ENCODE results near the gene VPREB1. TPM values are rescaled to one million over a fixed set of nuclear protein-coding genes. Genes with fewer than 3 reads are reported as not detected.
"Not testable (repeated sequence)": the region's sequence is repeated elsewhere in the genome, so short reads cannot be mapped to it uniquely, and the experiment has no call there.

The VPREB1 gene
- total RNA-seq, 1 experiment from 2014 or later, result not detected

- CTCF ChIA-PET, result no interaction called here
- Histone ChIP-seq H3K36me3 (ENCODE audit: insufficient read depth, low read length, poor library complexity, severe bottlenecking) (no peaks in the 10 kb centered on the region), H3K27ac (ENCODE audit: low read depth, low read length, poor library complexity, severe bottlenecking) (no peak overlapping the region), H3K4me1 (ENCODE audit: insufficient read depth, low read length, poor library complexity, severe bottlenecking) (no peaks in the 10 kb centered on the region), H3K9me3 (ENCODE audit: low read depth, low read length, poor library complexity, severe bottlenecking) (no peaks in the 10 kb centered on the region), H3K27me3 (replicated peaks; ENCODE audit: insufficient read depth, low read depth, low read length, poor library complexity) (peaks cover 16% of the 10 kb centered on the region), H3K4me3 (ENCODE audit: low read depth, low read length, poor library complexity, severe bottlenecking) (no peak overlapping the region)
- no peak for DNase-seq (ENCODE audit: low spot score)
- no TSS peak for BruUV-seq (replicated peaks)
- TF ChIP-seq EZH2 (IDR thresholded peaks at IDR 0.05; ENCODE audit: borderline replicate concordance, low read depth, low read length, poor library complexity, severe bottlenecking) (no peak), CTCF (conservative IDR thresholded peaks at IDR 0.05; ENCODE audit: low read depth, low read length) (no peak)
- POLR2A ChIA-PET (ENCODE audit: low non-redundant PET), result no interaction called here
- intact Hi-C loops (cut with micrococcal nuclease; ENCODE audit: unreplicated experiment), result no loop called here
Observed at GRCh38 chr22:22248878-22249277, 4.3 kb downstream of the VPREB1 start.

GRCh38 chr22:22250651-22251050 lies 6.1 kb downstream of the VPREB1 start:
- H3K27ac ChIP-seq (ENCODE audit: low read depth, low read length, poor library complexity, severe bottlenecking); DNase-seq (ENCODE audit: low spot score); CTCF ChIA-PET; BruUV-seq (replicated peaks); H3K36me3 ChIP-seq (ENCODE audit: insufficient read depth, low read length, poor library complexity, severe bottlenecking); H3K4me1 ChIP-seq (ENCODE audit: insufficient read depth, low read length, poor library complexity, severe bottlenecking); H3K4me3 ChIP-seq (ENCODE audit: low read depth, low read length, poor library complexity, severe bottlenecking); H3K27me3 ChIP-seq (replicated peaks; ENCODE audit: insufficient read depth, low read depth, low read length, poor library complexity); POLR2A ChIA-PET (ENCODE audit: low non-redundant PET); H3K9me3 ChIP-seq (ENCODE audit: low read depth, low read length, poor library complexity, severe bottlenecking); intact Hi-C loops (cut with micrococcal nuclease; ENCODE audit: unreplicated experiment): not testable (repeated sequence)

- intact Hi-C loops (cut with micrococcal nuclease; ENCODE audit: unreplicated experiment); CTCF ChIA-PET; H3K27me3 ChIP-seq (replicated peaks; ENCODE audit: insufficient read depth, low read depth, low read length, poor library complexity); H3K4me1 ChIP-seq (ENCODE audit: insufficient read depth, low read length, poor library complexity, severe bottlenecking); H3K27ac ChIP-seq (ENCODE audit: low read depth, low read length, poor library complexity, severe bottlenecking); DNase-seq (ENCODE audit: low spot score); POLR2A ChIA-PET (ENCODE audit: low non-redundant PET); BruUV-seq (replicated peaks); H3K4me3 ChIP-seq (ENCODE audit: low read depth, low read length, poor library complexity, severe bottlenecking); H3K36me3 ChIP-seq (ENCODE audit: insufficient read depth, low read length, poor library complexity, severe bottlenecking); H3K9me3 ChIP-seq (ENCODE audit: low read depth, low read length, poor library complexity, severe bottlenecking): not testable (repeated sequence)
Observed at GRCh38 chr22:22256133-22256532, 11.5 kb downstream of the VPREB1 start.

- H3K9me3 ChIP-seq (ENCODE audit: low read depth, low read length, poor library complexity, severe bottlenecking); BruUV-seq (replicated peaks); H3K4me1 ChIP-seq (ENCODE audit: insufficient read depth, low read length, poor library complexity, severe bottlenecking); H3K4me3 ChIP-seq (ENCODE audit: low read depth, low read length, poor library complexity, severe bottlenecking); H3K36me3 ChIP-seq (ENCODE audit: insufficient read depth, low read length, poor library complexity, severe bottlenecking); POLR2A ChIA-PET (ENCODE audit: low non-redundant PET); H3K27ac ChIP-seq (ENCODE audit: low read depth, low read length, poor library complexity, severe bottlenecking); DNase-seq (ENCODE audit: low spot score); H3K27me3 ChIP-seq (replicated peaks; ENCODE audit: insufficient read depth, low read depth, low read length, poor library complexity); CTCF ChIA-PET; intact Hi-C loops (cut with micrococcal nuclease; ENCODE audit: unreplicated experiment): not testable (repeated sequence)
Observed at GRCh38 chr22:22258597-22259415, 14.2 kb downstream of the VPREB1 start.

GRCh38 chr22:22260169-22260568 lies 15.6 kb downstream of the VPREB1 start:
- intact Hi-C loops (cut with micrococcal nuclease; ENCODE audit: unreplicated experiment); DNase-seq (ENCODE audit: low spot score); H3K27me3 ChIP-seq (replicated peaks; ENCODE audit: insufficient read depth, low read depth, low read length, poor library complexity); BruUV-seq (replicated peaks); POLR2A ChIA-PET (ENCODE audit: low non-redundant PET); H3K4me1 ChIP-seq (ENCODE audit: insufficient read depth, low read length, poor library complexity, severe bottlenecking); CTCF ChIA-PET; H3K27ac ChIP-seq (ENCODE audit: low read depth, low read length, poor library complexity, severe bottlenecking); H3K9me3 ChIP-seq (ENCODE audit: low read depth, low read length, poor library complexity, severe bottlenecking); H3K36me3 ChIP-seq (ENCODE audit: insufficient read depth, low read length, poor library complexity, severe bottlenecking); H3K4me3 ChIP-seq (ENCODE audit: low read depth, low read length, poor library complexity, severe bottlenecking): not testable (repeated sequence)

GRCh38 chr22:22260586-22260985 lies 16.0 kb downstream of the VPREB1 start:
- H3K4me1 ChIP-seq (ENCODE audit: insufficient read depth, low read length, poor library complexity, severe bottlenecking); intact Hi-C loops (cut with micrococcal nuclease; ENCODE audit: unreplicated experiment); H3K9me3 ChIP-seq (ENCODE audit: low read depth, low read length, poor library complexity, severe bottlenecking); H3K27me3 ChIP-seq (replicated peaks; ENCODE audit: insufficient read depth, low read depth, low read length, poor library complexity); H3K36me3 ChIP-seq (ENCODE audit: insufficient read depth, low read length, poor library complexity, severe bottlenecking); BruUV-seq (replicated peaks); DNase-seq (ENCODE audit: low spot score); POLR2A ChIA-PET (ENCODE audit: low non-redundant PET); H3K27ac ChIP-seq (ENCODE audit: low read depth, low read length, poor library complexity, severe bottlenecking); H3K4me3 ChIP-seq (ENCODE audit: low read depth, low read length, poor library complexity, severe bottlenecking); CTCF ChIA-PET: not testable (repeated sequence)
